ENCODE data around the gene PON3.

DNA sequence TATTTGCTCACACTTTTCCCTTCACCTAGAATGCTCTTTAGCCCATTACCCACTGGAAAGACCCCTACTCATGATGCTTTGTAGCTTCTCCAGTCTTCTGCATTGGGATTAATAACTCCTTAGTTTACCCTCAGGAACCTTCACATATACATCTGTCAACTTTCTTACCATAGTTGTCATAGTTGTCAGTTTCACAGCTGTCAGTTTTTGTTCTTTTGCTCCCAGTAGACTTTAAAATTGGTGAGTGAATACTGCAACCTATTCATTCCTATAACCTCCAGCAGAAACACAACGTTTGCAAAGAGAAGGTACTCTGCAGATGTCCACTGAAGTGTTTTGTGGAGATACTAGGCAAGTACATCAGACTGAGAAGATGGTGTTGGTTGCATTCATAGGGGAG lies 74.5 kb downstream of the PON3 start:
- TF ChIP-seq POLR2A (IDR thresholded peaks at IDR 0.05; ENCODE audit: control extremely low read depth in 1 of 2, low read depth in 2 of 2, low read length in 2 of 2) (no peak), HDAC6 (IDR thresholded peaks at IDR 0.05; ENCODE audit: low read depth, low read length) (no peak), SP4 (IDR thresholded peaks at IDR 0.05; ENCODE audit: low read length) (no peak), EZH2 (IDR thresholded peaks at IDR 0.05; ENCODE audit: low read depth, low read length, severe bottlenecking) (no peak), FOSL1 (IDR thresholded peaks at IDR 0.05; ENCODE audit: insufficient read depth, low read depth, low read length) (no peak), TCF12 (IDR thresholded peaks at IDR 0.05; ENCODE audit: low read depth, low read length) (no peak), POLR2AphosphoS5 (IDR thresholded peaks at IDR 0.05; ENCODE audit: low read depth, low read length) (no peak), SP2 (IDR thresholded peaks at IDR 0.05; ENCODE audit: low read length) (no peak)
- TF ChIP-seq, protein P1, sequence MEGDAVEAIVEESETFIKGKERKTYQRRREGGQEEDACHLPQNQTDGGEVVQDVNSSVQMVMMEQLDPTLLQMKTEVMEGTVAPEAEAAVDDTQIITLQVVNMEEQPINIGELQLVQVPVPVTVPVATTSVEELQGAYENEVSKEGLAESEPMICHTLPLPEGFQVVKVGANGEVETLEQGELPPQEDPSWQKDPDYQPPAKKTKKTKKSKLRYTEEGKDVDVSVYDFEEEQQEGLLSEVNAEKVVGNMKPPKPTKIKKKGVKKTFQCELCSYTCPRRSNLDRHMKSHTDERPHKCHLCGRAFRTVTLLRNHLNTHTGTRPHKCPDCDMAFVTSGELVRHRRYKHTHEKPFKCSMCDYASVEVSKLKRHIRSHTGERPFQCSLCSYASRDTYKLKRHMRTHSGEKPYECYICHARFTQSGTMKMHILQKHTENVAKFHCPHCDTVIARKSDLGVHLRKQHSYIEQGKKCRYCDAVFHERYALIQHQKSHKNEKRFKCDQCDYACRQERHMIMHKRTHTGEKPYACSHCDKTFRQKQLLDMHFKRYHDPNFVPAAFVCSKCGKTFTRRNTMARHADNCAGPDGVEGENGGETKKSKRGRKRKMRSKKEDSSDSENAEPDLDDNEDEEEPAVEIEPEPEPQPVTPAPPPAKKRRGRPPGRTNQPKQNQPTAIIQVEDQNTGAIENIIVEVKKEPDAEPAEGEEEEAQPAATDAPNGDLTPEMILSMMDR (IDR thresholded peaks at IDR 0.05; ENCODE audit: control extremely low read depth in 1 of 3, insufficient read depth in 1 of 3, low read depth in 1 of 3, low read length in 3 of 3): no peak
- TF ChIP-seq, protein P2, sequence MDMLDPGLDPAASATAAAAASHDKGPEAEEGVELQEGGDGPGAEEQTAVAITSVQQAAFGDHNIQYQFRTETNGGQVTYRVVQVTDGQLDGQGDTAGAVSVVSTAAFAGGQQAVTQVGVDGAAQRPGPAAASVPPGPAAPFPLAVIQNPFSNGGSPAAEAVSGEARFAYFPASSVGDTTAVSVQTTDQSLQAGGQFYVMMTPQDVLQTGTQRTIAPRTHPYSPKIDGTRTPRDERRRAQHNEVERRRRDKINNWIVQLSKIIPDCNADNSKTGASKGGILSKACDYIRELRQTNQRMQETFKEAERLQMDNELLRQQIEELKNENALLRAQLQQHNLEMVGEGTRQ (IDR thresholded peaks at IDR 0.05; ENCODE audit: low read length): no peak
